ENCODE measurements around the gene MAP3K1.
A peak's percentile ranks its signal among the peaks of the same experiment; 100 is the strongest.

MAP3K1 gene

DNA sequence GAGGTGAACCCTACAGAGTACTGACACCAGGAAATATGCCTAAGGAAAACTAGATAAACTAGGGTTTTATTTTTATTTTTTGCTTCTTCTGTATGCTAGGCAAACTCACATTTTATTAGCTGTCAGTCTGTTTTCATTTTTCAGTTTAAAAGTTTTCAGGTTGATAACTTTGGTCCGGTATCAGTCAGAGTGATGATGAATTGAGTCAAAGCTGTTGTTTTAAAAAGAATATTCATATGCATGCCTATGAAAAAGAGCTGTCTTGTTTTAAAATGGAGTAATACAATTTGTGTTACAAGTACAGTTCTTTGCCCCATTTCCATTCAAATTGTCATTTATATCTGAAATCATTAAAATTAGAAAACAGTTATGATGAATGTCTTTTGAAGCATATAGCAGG is 22.6 kb downstream of the MAP3K1 start:
- peak overlapping the region; percentile 49 for H3K27ac ChIP-seq (ENCODE audit: low read length)
- peak overlapping the region; percentile 25 for H3K4me3 ChIP-seq (ENCODE audit: low read length)

DNA sequence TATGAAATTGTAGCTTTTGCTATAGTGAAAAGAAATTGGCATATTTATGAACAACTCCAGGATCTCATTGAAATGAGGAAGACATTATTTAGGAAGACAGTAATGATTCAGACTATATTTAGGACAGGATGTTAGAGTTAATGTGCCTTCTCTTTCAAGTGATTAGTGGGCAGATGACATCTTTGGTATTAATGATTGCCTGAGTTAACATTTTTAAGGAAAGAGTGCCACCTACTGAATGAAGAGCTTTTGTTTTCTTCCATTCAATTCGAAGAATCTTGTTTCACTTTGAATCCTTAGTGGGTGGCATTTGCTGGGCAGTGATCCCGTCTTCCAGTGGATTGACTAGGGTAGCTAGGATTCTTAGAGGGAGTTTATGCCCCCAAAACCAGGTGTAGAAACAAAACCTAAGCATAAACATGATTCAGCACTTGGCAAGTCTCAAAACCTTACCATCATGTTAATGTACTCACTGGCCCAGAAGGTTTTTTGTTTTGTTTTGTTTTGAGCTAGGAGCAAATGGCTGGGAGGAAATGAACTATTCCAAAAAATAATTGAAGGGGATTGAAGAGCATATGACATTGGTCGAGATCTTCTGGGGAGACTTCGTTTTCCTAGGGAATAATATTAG is 23.2 kb downstream of the MAP3K1 start:
- Histone ChIP-seq H3K79me2 (ENCODE audit: low read length) (peaks cover 100% of the 10 kb centered on the region), H2AFZ (ENCODE audit: low read depth, low read length) (no peak overlapping the region), H3K27me3 (ENCODE audit: low read depth, low read length) (no peaks in the 10 kb centered on the region), H3K9ac (ENCODE audit: low read length) (peak overlapping the region; percentile 12), H3K4me1 (ENCODE audit: low read length) (peaks cover 54% of the 10 kb centered on the region), H3K27ac (ENCODE audit: low read length) (peak overlapping the region; percentile 49), H4K20me1 (ENCODE audit: insufficient read depth, low read length) (peaks cover 96% of the 10 kb centered on the region), H3K9me3 (ENCODE audit: insufficient read depth, low read length) (no peaks in the 10 kb centered on the region), H3K36me3 (replicated peaks; ENCODE audit: low read depth, low read length) (peaks cover 2% of the 10 kb centered on the region), H3K4me2 (ENCODE audit: low read length) (peak overlapping the region; percentile 81), H3K4me3 (ENCODE audit: low read length) (peak overlapping the region; percentile 62)
- no peak for TF ChIP-seq EZH2phosphoT487 (IDR thresholded peaks at IDR 0.05; ENCODE audit: low read depth)
- TF ChIP-seq, protein P1, sequence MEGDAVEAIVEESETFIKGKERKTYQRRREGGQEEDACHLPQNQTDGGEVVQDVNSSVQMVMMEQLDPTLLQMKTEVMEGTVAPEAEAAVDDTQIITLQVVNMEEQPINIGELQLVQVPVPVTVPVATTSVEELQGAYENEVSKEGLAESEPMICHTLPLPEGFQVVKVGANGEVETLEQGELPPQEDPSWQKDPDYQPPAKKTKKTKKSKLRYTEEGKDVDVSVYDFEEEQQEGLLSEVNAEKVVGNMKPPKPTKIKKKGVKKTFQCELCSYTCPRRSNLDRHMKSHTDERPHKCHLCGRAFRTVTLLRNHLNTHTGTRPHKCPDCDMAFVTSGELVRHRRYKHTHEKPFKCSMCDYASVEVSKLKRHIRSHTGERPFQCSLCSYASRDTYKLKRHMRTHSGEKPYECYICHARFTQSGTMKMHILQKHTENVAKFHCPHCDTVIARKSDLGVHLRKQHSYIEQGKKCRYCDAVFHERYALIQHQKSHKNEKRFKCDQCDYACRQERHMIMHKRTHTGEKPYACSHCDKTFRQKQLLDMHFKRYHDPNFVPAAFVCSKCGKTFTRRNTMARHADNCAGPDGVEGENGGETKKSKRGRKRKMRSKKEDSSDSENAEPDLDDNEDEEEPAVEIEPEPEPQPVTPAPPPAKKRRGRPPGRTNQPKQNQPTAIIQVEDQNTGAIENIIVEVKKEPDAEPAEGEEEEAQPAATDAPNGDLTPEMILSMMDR (IDR thresholded peaks at IDR 0.05; ENCODE audit: low read depth, low read length), result peak; percentile 59

More for the DNA sequence above, 22.6 kb downstream of the MAP3K1 start:
- TF ChIP-seq EZH2phosphoT487 (IDR thresholded peaks at IDR 0.05; ENCODE audit: low read depth), result no peak
- TF ChIP-seq, protein P1 (IDR thresholded peaks at IDR 0.05; ENCODE audit: low read depth, low read length), result no peak
- no peak overlapping the region for H3K9ac ChIP-seq (ENCODE audit: low read length)
- H3K27me3 ChIP-seq (ENCODE audit: low read depth, low read length), result no peaks in the 10 kb centered on the region
- peaks cover 59% of the 10 kb centered on the region for H3K4me1 ChIP-seq (ENCODE audit: low read length)
- peaks cover 96% of the 10 kb centered on the region for H4K20me1 ChIP-seq (ENCODE audit: insufficient read depth, low read length)
- H3K4me2 ChIP-seq (ENCODE audit: low read length), result peak overlapping the region; percentile 66
- no peaks in the 10 kb centered on the region for H3K9me3 ChIP-seq (ENCODE audit: insufficient read depth, low read length)
- peaks cover 100% of the 10 kb centered on the region for H3K79me2 ChIP-seq (ENCODE audit: low read length)
- no peak overlapping the region for H2AFZ ChIP-seq (ENCODE audit: low read depth, low read length)
- no peaks in the 10 kb centered on the region for H3K36me3 ChIP-seq (replicated peaks; ENCODE audit: low read depth, low read length)

DNA sequence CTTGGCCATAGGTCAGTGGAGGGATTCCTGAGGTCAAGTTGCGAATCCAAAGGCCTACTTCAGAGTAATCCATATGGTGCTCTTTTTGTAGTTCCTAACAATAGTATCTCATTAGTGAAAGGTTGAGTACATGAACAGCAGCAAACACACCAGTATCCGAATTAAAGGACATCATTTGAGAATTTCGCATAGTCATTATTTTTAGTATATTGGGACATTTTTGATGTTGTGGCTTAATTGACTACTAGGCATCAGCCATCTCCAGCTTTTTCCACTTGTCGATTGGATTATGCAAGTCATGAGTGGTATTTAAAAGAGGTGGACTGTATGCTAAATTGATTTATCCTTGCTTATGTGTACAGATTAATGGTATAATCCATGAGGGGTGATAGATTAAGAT is 23.7 kb downstream of the MAP3K1 start:
- H3K27me3 ChIP-seq (ENCODE audit: low read depth, low read length), result no peaks in the 10 kb centered on the region
- peak overlapping the region; percentile 12; the same call in 1 of the 2 replicates for H3K9ac ChIP-seq (ENCODE audit: low read length)
- TF ChIP-seq, protein P1 (IDR thresholded peaks at IDR 0.05; ENCODE audit: low read depth, low read length), result no peak
- no peak for TF ChIP-seq EZH2phosphoT487 (IDR thresholded peaks at IDR 0.05; ENCODE audit: low read depth)
- no peaks in the 10 kb centered on the region for H3K9me3 ChIP-seq (ENCODE audit: insufficient read depth, low read length)
- H2AFZ ChIP-seq (ENCODE audit: low read depth, low read length), result no peak overlapping the region
- peak overlapping the region; percentile 24; the same call in 1 of the 2 replicates for H3K27ac ChIP-seq (ENCODE audit: low read length)
- peaks cover 96% of the 10 kb centered on the region for H4K20me1 ChIP-seq (ENCODE audit: insufficient read depth, low read length)
- peaks cover 100% of the 10 kb centered on the region for H3K79me2 ChIP-seq (ENCODE audit: low read length)
- H3K4me3 ChIP-seq (ENCODE audit: low read length), result peak overlapping the region; percentile 62
- H3K4me1 ChIP-seq (ENCODE audit: low read length), result peaks cover 54% of the 10 kb centered on the region
- peaks cover 2% of the 10 kb centered on the region for H3K36me3 ChIP-seq (replicated peaks; ENCODE audit: low read depth, low read length)
- H3K4me2 ChIP-seq (ENCODE audit: low read length), result peak overlapping the region; percentile 81

DNA sequence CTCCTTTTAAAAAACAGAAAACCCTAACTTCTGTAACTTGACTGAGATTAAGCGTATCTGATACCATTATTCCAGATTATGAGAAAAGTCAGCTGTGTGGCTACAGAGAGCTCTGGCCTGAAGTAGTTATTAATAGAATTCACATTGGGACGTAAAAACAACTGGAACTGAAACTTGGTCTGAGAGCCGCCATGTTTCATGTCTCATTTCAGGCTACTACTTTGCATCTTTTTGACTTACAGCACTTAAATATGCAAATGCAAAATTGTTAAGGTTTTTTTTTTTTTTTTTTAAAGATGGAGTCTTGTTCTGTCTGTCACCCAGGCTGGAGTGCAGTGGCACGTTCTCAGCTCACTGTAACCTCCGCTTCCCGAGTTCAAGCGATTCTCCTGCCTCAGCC is 25.2 kb downstream of the MAP3K1 start:
- Histone ChIP-seq H3K4me1 (ENCODE audit: low read length) (peaks cover 67% of the 10 kb centered on the region), H3K27ac (ENCODE audit: low read length) (peak overlapping the region; percentile 53), H3K79me2 (ENCODE audit: low read length) (peaks cover 100% of the 10 kb centered on the region), H2AFZ (ENCODE audit: low read depth, low read length) (no peak overlapping the region), H3K27me3 (ENCODE audit: low read depth, low read length) (no peaks in the 10 kb centered on the region), H3K4me3 (ENCODE audit: low read length) (0 out of 2 replicates have a peak overlapping the region, but pooled peaks have one; percentile 13), H3K36me3 (replicated peaks; ENCODE audit: low read depth, low read length) (peaks cover 5% of the 10 kb centered on the region), H3K9ac (ENCODE audit: low read length) (no peak overlapping the region), H3K4me2 (ENCODE audit: low read length) (peak overlapping the region; percentile 81), H4K20me1 (ENCODE audit: insufficient read depth, low read length) (peaks cover 98% of the 10 kb centered on the region), H3K9me3 (ENCODE audit: insufficient read depth, low read length) (no peaks in the 10 kb centered on the region)
- TF ChIP-seq, protein P1 (IDR thresholded peaks at IDR 0.05; ENCODE audit: low read depth, low read length), result no peak
- TF ChIP-seq EZH2phosphoT487 (IDR thresholded peaks at IDR 0.05; ENCODE audit: low read depth), result no peak

Measured in OCI-LY3 (cell line).